HEK293 (cell line): ENCODE results near the gene BICC1.

ENCODE experiments used
- ATF2 ChIP-seq: fragments of 450-650 bp; formaldehyde crosslinking; IDR thresholded peaks from 2 replicates; pipeline ENCODE4 v1.5.1; 2016; ENCODE audit warnings: missing biosample characterization, missing genetic modification characterization, low read depth
- CTCF ChIP-seq: fragments of 450-650 bp; formaldehyde crosslinking; IDR thresholded peaks from 2 replicates; pipeline ENCODE4 v1.5.1; 2016; ENCODE audit warnings: missing biosample characterization, missing genetic modification characterization
- ZFP37 ChIP-seq: fragments of 450-650 bp; formaldehyde crosslinking; IDR thresholded peaks from 2 replicates; pipeline ENCODE4 v1.5.1; 2016; ENCODE audit warnings: missing biosample characterization, missing genetic modification characterization
- ZFP41 ChIP-seq: fragments of 450-650 bp; formaldehyde crosslinking; IDR thresholded peaks from 2 replicates; pipeline ENCODE4 v1.5.1; 2016; ENCODE audit warnings: missing biosample characterization, missing genetic modification characterization, borderline replicate concordance
- ZNF24 ChIP-seq: fragments of 450-650 bp; formaldehyde crosslinking; IDR thresholded peaks from 2 replicates; pipeline ENCODE4 v1.5.1; 2016; ENCODE audit warnings: missing biosample characterization, missing genetic modification characterization
- ZNF280D ChIP-seq: fragments of 450-650 bp; formaldehyde crosslinking; IDR thresholded peaks from 2 replicates; pipeline ENCODE4 v1.5.1; 2016; ENCODE audit warnings: missing biosample characterization, missing genetic modification characterization
- ZNF555 ChIP-seq: fragments of 450-650 bp; formaldehyde crosslinking; conservative IDR thresholded peaks from 2 replicates; pipeline ENCODE4 v1.5.1; 2017; ENCODE audit warnings: missing biosample characterization, mild to moderate bottlenecking, missing genetic modification characterization, inconsistent platforms
- TF ChIP-seq, protein P1 (sequence below): fragments of 450-650 bp; formaldehyde crosslinking; IDR thresholded peaks from 2 replicates; pipeline ENCODE4 v1.5.1; 2016; ENCODE audit warnings: missing biosample characterization, missing genetic modification characterization

DNA sequence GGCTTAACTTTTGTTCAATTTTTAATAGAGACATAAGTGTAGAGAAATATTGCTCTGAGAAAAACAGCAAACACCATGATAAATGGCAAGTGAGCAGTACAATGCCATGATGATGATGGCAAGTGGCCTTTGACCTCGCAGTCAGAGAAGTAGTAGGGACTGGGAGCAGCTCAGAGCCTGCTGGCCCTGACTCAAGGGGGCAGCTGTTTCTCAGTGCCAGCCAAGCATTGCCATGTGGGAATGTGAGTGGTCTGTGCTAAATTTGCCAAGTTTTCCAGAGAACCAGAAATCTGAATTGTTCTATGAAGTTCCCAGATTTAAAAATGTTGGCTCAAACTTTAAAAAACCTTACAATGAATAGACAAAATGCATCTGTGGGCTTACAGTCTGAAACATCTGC is 187.9 kb downstream of the BICC1 start:
- TF ChIP-seq ZNF280D (tag by site-specific recombination) (no peak), ATF2 (tag by site-specific recombination) (no peak), CTCF (tag by site-specific recombination) (no peak), ZFP37 (tag by site-specific recombination) (no peak), ZNF555 (no peak), ZNF24 (tag by site-specific recombination) (no peak), ZFP41 (no peak)
- TF ChIP-seq, protein P1, sequence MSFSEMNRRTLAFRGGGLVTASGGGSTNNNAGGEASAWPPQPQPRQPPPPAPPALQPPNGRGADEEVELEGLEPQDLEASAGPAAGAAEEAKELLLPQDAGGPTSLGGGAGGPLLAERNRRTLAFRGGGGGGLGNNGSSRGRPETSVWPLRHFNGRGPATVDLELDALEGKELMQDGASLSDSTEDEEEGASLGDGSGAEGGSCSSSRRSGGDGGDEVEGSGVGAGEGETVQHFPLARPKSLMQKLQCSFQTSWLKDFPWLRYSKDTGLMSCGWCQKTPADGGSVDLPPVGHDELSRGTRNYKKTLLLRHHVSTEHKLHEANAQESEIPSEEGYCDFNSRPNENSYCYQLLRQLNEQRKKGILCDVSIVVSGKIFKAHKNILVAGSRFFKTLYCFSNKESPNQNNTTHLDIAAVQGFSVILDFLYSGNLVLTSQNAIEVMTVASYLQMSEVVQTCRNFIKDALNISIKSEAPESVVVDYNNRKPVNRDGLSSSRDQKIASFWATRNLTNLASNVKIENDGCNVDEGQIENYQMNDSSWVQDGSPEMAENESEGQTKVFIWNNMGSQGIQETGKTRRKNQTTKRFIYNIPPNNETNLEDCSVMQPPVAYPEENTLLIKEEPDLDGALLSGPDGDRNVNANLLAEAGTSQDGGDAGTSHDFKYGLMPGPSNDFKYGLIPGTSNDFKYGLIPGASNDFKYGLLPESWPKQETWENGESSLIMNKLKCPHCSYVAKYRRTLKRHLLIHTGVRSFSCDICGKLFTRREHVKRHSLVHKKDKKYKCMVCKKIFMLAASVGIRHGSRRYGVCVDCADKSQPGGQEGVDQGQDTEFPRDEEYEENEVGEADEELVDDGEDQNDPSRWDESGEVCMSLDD = no peak
